HL-60 (cell line): ENCODE results near the gene ULK2.

Experiments
- DNase-seq, 2 experiments: peaks; one replicate each; pipeline ENCODE4 v3.0.0-alpha.2; 2010 to 2020; ENCODE audit warnings: low read depth in 1 of 2, low spot score in 1 of 2
- H3K27ac ChIP-seq: fragments of 250-450 bp; sonication (Bioruptor Pico); replicated peaks from 2 replicates; pipeline ENCODE4 v1.5.1; 2020; ENCODE audit warnings: mild to moderate bottlenecking, moderate library complexity
- H3K27me3 ChIP-seq: fragments of 250-450 bp; sonication (Bioruptor Pico); 2 replicates; pipeline ENCODE4 v1.5.1; 2021; ENCODE audit warnings: mild to moderate bottlenecking, moderate library complexity; ENCODE audit not compliant: insufficient read depth, poor library complexity, severe bottlenecking
- H3K4me3 ChIP-seq: replicated peaks from 2 replicates; pipeline ENCODE4 v1.5.1; 2011; ENCODE audit warnings: mild to moderate bottlenecking, control low read depth, low read length; ENCODE audit not compliant: insufficient read depth
- CTCF ChIP-seq: IDR thresholded peaks from one replicate; pipeline ENCODE4 v1.5.1; 2011; ENCODE audit warnings: low read length, control low read depth, inconsistent platforms; ENCODE audit not compliant: insufficient read depth
- GABPA ChIP-seq: IDR thresholded peaks from 2 replicates; pipeline ENCODE4 v1.6.1; 2012; ENCODE audit warnings: low read depth
- POLR2AphosphoS5 ChIP-seq: IDR thresholded peaks from 2 replicates; pipeline ENCODE4 v1.6.1; 2012; ENCODE audit warnings: low read depth
- REST ChIP-seq: IDR thresholded peaks from 2 replicates; pipeline ENCODE4 v1.6.1; 2012; ENCODE audit warnings: low read depth; ENCODE audit not compliant: insufficient replicate concordance
- SPI1 ChIP-seq: IDR thresholded peaks from 2 replicates; pipeline ENCODE4 v1.6.1; 2012; ENCODE audit warnings: low read depth, mild to moderate bottlenecking, borderline replicate concordance

The ULK2 gene

DNA sequence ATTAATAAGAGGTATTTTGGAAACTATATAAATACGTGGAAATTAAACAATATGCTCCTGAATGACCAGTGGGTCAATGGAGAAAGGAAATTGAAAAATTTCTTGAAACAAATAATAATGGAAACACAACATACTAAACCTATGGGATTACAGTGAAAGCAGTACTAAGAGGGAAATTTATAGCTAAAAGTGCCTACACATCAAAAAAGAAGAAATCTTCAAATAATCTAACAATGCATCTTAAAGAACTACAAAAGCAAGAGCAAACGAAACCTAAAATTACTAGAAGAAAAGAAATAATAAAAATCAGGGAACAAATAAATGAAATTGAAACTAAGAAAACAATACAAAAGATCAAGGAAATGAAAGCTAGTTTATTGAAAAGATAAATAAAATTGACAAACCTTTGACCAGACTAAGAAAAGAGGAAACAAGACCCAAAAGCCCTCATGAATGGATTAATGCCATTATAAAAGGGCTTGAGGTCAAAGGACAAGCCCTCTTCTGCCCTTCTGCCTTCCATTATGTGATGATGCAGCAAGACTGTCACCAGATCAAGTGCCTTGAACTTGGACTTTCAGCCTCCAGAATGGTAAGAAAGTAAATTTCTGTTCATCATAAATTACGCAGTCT is 75.7 kb downstream of the ULK2 start:
- no peak overlapping the region for H3K4me3 ChIP-seq
- H3K27me3 ChIP-seq, result no peaks in the 10 kb centered on the region
- H3K27ac ChIP-seq, result no peak overlapping the region
- DNase-seq, result no peak
- TF ChIP-seq SPI1, result no peak
- TF ChIP-seq POLR2AphosphoS5, result no peak
- TF ChIP-seq REST, result no peak
- no peak for TF ChIP-seq GABPA
- TF ChIP-seq CTCF, result no peak

GRCh38 chr17:19787733-19788357 is 79.9 kb downstream of the ULK2 start:
- Histone ChIP-seq H3K27me3 (no peaks in the 10 kb centered on the region), H3K27ac (no peak overlapping the region), H3K4me3 (no peak overlapping the region)
- no peak for TF ChIP-seq POLR2AphosphoS5
- TF ChIP-seq REST, result no peak
- TF ChIP-seq SPI1, result no peak
- TF ChIP-seq GABPA, result no peak
- TF ChIP-seq CTCF, result no peak
- no peak for DNase-seq

DNA sequence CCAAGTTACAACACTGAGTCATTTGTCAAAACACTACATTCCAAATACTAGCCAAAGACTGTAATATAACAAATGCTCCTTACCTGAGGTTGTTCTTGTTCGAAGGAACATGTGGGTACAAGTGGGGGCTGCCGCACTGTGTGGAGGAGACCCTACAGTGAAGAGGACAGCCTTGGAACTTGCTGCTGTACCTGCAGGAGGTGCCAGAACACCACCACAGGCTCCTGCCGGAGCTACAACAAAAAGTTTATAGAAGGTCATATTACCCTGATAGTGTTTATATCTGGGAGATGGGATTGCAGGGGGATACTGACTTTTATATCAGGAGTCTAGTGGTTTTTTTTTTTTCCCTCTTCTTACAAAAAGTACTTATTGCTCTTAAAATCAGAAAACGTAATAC is 81.9 kb downstream of the ULK2 start:
- no peak for DNase-seq
- Histone ChIP-seq H3K27ac (no peak overlapping the region), H3K27me3 (no peaks in the 10 kb centered on the region), H3K4me3 (no peak overlapping the region)
- TF ChIP-seq SPI1 (no peak), POLR2AphosphoS5 (no peak), REST (no peak), CTCF (no peak), GABPA (no peak)
